Peyer's patch (tissue), 4 donors: ENCODE data around the gene PCBD2. TPM values are rescaled to one million over a fixed set of nuclear protein-coding genes. Genes with fewer than 3 reads are reported as not detected.
"Not testable (repeated sequence)": the region's sequence is repeated elsewhere in the genome, so short reads cannot be mapped to it uniquely, and the experiment has no call there.

Source experiments
- DNase-seq, 3 donors: peaks; one replicate each; pipeline ENCODE4 v3.0.0-alpha.2; 2017 to 2019
- H3K27ac ChIP-seq, 4 donors: fragments of 200-600 bp; sonication (generic); one replicate each; pipeline ENCODE4 v1.5.1; 2016 to 2019
- H3K27me3 ChIP-seq, 2 donors: fragments of 200-600 bp; sonication (generic); one replicate each; pipeline ENCODE4 v1.5.1; 2019
- H3K36me3 ChIP-seq, 3 donors: fragments of 200-600 bp; sonication (generic); one replicate each; pipeline ENCODE4 v1.5.1; 2016 to 2019
- H3K4me1 ChIP-seq, 4 donors: fragments of 200-600 bp; sonication (generic); one replicate each; pipeline ENCODE4 v1.5.1; 2016 to 2019
- H3K4me3 ChIP-seq, 4 donors: fragments of 200-600 bp; sonication (generic); 1 replicate in 3 of 4; 2 replicates in 1 of 4; pipeline ENCODE4 v1.5.1; 2016 to 2019; ENCODE audit warnings: mild to moderate bottlenecking in 1 of 4
- H3K9me3 ChIP-seq, 4 donors: fragments of 200-600 bp; sonication (generic); one replicate each; pipeline ENCODE4 v1.5.1; 2016 to 2019; ENCODE audit warnings: mild to moderate bottlenecking in 1 of 4
- POLR2A ChIP-seq, 2 donors: fragments of 450-650 bp; IDR thresholded peaks; one replicate each; pipeline ENCODE4 v1.5.1; 2017; ENCODE audit warnings: antibody characterized with exemption in 2 of 2, mild to moderate bottlenecking in 2 of 2, moderate library complexity in 2 of 2
- total RNA-seq, 4 donors: library from RNA; depleted of rRNA; stranded (reverse); fragments of >200 nt; gene quantifications; one replicate each; pipeline ENCODE4 v1.1.0, GENCODE V29; 2016
- TF ChIP-seq, protein P1 (sequence below), 6 experiments: fragments of 450-650 bp in 4 of 6; fragments of 200-600 bp in 2 of 6; sonication (generic) in 1 of 6; IDR thresholded peaks; one replicate each; pipeline ENCODE4 v1.5.1; 2017 to 2019; ENCODE audit warnings: antibody characterized with exemption in 6 of 6, mild to moderate bottlenecking in 3 of 6, moderate library complexity in 1 of 6

The PCBD2 gene
- total RNA-seq, 4 donors from 2014 or later, result 15.5 to 39.6 (median 27.9) TPM

DNA sequence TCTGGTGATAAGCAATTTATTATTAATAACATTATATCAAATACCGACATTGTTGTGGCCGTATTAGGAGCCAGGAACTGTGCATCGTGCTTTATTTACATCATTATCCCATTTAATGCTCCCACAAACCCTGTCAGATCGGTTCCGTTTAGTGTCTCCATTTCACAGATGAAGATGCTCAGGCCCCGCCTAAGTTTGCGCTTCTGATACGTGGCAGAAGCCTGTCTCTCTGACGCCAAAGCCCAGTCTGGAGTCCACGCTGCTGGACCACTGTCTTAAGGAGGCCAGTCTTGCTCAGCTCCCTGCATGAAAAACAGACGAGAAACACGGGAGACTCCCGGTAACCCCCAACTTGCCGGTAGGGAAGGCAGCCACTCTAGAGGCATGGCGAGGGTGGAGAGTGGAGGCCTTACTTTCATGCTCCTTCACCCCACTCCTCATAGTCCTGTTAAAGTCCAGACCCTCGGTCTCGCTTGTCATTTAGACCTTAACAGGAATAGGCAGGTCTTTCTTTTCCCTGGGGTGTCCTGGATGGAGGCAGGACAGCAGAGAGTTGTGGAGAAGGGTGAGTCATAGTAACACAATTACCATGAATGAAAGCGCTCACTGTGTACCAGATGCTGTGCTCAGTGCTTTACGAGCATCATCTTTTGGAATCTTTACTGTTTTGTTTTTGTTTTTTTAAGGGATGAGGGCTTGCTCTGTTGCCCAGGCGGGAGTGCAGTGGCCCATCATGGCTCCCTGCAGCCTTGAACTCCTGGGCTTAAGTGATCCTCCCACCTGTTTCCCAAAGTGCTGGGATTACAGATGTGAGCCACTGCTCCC lies 29.9 kb upstream of the PCBD2 start:
- Histone ChIP-seq H3K27me3 (no peaks in the 10 kb centered on the region), H3K27ac (peak overlapping the region; percentile 87 to 94 (median 92)), H3K4me3 (peak overlapping the region; percentile 84 to 94 (median 88)), H3K36me3 (no peaks in the 10 kb centered on the region), H3K4me1 (peaks cover 0 to 23% (median 7%) of the 10 kb centered on the region in 4 donors), H3K9me3 (no peaks in the 10 kb centered on the region)
- peak; percentile 46 to 75 (median 59) for DNase-seq
- TF ChIP-seq POLR2A (IDR thresholded peaks at IDR 0.05), result no peak
- TF ChIP-seq, protein P1, sequence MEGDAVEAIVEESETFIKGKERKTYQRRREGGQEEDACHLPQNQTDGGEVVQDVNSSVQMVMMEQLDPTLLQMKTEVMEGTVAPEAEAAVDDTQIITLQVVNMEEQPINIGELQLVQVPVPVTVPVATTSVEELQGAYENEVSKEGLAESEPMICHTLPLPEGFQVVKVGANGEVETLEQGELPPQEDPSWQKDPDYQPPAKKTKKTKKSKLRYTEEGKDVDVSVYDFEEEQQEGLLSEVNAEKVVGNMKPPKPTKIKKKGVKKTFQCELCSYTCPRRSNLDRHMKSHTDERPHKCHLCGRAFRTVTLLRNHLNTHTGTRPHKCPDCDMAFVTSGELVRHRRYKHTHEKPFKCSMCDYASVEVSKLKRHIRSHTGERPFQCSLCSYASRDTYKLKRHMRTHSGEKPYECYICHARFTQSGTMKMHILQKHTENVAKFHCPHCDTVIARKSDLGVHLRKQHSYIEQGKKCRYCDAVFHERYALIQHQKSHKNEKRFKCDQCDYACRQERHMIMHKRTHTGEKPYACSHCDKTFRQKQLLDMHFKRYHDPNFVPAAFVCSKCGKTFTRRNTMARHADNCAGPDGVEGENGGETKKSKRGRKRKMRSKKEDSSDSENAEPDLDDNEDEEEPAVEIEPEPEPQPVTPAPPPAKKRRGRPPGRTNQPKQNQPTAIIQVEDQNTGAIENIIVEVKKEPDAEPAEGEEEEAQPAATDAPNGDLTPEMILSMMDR (IDR thresholded peaks at IDR 0.05), result no peak

DNA sequence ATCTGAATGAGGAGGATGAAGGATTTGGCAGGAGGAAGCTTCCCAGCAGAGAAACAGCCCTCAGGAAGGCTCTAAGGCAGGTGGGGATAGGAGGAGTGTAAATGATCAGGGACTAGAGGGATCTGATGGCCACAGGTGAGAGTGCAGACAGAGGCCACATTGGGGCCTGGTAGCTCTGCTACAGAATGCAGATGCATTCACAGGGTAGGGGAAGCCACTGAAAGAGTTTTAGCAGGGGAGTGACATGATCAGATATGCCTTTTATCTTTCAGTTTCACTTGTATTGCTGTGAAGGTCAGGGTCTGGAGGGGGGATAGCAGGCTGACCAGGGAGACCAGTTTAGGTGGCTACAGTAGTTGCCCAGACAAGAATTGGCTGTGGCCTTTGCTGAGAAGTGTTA lies 27.8 kb upstream of the PCBD2 start:
- Histone ChIP-seq H3K36me3 (no peaks in the 10 kb centered on the region), H3K4me3 (no peak overlapping the region), H3K4me1 (peaks cover 0 to 23% (median 7%) of the 10 kb centered on the region in 4 donors), H3K27me3 (no peaks in the 10 kb centered on the region), H3K9me3 (no peaks in the 10 kb centered on the region), H3K27ac (no peak overlapping the region)
- no peak for DNase-seq
- TF ChIP-seq, protein P1 (IDR thresholded peaks at IDR 0.05), result no peak
- no peak for TF ChIP-seq POLR2A (IDR thresholded peaks at IDR 0.05)

DNA sequence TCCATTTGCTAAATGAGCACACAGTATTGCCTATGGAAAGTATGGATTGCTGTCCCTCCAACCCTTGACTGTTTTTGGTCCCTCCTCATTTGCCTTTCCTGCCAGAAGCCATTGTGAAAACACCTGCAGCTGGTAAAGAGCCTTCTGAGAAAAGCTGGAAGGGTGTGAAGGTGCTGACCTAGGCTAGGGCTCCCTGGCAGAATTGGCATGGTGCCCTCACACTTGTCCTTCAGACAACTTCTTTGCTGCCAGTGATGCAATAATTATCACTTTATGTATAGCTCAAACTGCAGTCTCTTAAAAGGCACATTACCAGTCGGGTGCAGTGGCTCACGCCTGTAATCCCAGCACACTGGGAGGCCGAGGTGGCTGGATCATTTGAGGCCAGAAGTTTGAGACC lies 26.5 kb upstream of the PCBD2 start:
- DNase-seq, result no peak
- Histone ChIP-seq H3K27me3 (no peaks in the 10 kb centered on the region), H3K36me3 (no peaks in the 10 kb centered on the region), H3K4me3 (no peak overlapping the region), H3K9me3 (no peaks in the 10 kb centered on the region), H3K4me1 (peaks cover 0 to 23% (median 7%) of the 10 kb centered on the region in 4 donors), H3K27ac (no peak overlapping the region)
- no peak for TF ChIP-seq POLR2A (IDR thresholded peaks at IDR 0.05)
- TF ChIP-seq, protein P1 (IDR thresholded peaks at IDR 0.05), result no peak

DNA sequence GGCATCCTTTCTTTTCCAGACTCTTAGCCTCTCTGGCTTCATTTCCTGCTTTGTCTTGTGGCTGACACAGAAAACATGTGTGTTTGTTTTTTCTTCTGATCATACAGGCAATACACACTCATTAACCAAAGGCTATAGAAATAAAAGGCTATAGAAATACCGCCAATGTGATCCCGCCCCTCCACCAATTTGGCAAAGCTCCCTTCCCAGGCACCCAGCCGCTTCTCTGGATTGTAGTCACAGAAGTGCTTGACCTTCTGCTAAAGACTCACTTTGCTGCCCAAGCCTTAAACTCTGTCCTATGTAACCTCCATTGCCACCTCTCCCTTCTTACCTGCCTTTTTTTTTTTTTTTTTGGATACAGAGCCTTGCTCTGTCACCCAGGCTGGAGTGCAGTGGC lies 25.5 kb upstream of the PCBD2 start:
- Histone ChIP-seq H3K9me3 (no peaks in the 10 kb centered on the region), H3K4me1 (peaks cover 0 to 19% (median 7%) of the 10 kb centered on the region in 4 donors), H3K36me3 (no peaks in the 10 kb centered on the region), H3K27me3 (no peaks in the 10 kb centered on the region), H3K27ac (no peak overlapping the region), H3K4me3 (no peak overlapping the region)
- no peak for TF ChIP-seq POLR2A (IDR thresholded peaks at IDR 0.05)
- TF ChIP-seq, protein P1 (IDR thresholded peaks at IDR 0.05), result no peak
- DNase-seq, result no peak

DNA sequence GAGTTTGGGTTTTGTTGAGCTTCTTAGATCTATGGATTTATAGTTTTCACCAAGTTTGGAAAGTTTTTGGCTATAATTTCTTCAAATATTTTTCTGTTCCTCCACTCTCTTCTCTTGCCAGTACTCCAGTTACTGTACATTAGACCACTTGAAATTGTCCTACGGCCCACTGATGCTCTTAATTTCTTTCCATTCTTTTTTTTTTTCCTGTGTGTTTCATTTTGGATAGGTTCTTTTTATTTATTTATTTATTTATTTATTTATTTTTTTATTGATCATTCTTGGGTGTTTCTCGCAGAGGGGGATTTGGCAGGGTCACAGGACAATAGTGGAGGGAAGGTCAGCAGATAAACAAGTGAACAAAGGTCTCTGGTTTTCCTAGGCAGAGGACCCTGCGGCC lies 24.0 kb upstream of the PCBD2 start:
- not testable (repeated sequence) for H3K36me3 ChIP-seq, DNase-seq, H3K27me3 ChIP-seq, H3K9me3 ChIP-seq, H3K27ac ChIP-seq, H3K4me3 ChIP-seq, H3K4me1 ChIP-seq

DNA sequence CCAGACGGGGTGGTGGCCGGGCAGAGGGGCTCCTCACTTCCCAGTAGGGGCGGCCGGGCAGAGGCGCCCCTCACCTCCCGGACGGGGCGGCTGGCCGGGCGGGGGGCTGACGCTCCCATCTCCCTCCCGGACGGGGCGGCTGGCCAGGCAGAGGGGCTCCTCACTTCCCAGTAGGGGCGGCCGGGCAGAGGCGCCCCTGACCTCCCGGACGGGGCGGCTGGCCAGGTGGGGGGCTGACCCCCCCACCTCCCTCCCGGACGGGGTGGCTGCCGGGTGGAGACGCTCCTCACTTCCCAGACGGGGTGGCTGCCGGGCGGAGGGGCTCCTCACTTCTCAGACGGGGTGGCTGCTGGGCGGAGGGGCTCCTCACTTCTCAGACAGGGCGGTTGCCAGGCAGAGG lies 23.2 kb upstream of the PCBD2 start:
- not testable (repeated sequence) for H3K9me3 ChIP-seq, H3K27ac ChIP-seq, H3K4me1 ChIP-seq, H3K36me3 ChIP-seq, DNase-seq, H3K4me3 ChIP-seq, H3K27me3 ChIP-seq
